ENCODE data around the gene OTUB1. TPM values are rescaled to one million over a fixed set of nuclear protein-coding genes. Genes with fewer than 3 reads are reported as not detected.

Gene OTUB1
- total RNA-seq, 1 donor from 2014 or later, result 51.3 TPM

DNA sequence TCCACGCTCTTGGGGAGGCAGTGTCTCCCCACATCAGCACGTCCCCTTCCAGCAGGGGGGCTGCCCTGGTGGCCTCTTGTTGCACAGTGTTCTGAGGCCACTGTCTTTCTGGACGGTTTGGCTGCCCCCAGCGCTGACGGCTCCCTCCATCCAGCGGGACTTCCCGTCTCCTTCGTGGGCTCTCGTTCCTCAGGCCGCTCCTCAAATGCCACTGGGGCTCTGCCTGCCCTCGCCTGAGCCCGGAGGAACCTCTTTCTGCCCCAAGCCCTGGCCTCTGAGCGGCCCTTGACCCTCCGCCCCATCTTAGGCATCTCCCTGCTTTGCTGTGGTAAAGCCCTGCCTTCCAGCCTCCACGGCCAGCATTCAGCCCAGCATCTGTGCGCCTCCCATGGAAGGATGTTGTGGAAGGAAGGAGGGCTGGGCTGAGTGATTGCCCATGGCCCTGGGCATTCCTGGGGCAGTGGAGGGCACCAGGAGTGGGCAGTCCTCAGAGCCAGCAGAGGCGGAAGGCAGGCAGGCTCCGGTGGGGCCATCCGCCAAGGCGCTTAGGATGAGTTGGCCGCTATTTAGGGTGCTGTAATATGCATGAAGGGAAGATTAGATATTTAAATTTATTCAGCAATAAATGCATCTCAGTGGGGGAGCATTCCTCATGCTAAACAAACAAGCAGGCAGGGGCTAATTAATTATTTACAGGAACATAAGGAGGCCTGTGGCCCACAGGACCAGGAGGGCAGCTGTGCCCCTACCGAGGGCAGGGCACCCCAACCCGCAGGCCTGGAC is 17.8 kb downstream of the OTUB1 start:
- DNase-seq (ENCODE audit: low spot score), result no peak
- H3K27ac ChIP-seq, result no peak overlapping the region
- Mint-ChIP-seq H3K4me3 (no peak overlapping the region), H3K4me1 (peaks cover 30% of the 10 kb centered on the region), H3K9me3 (no peaks in the 10 kb centered on the region), H3K27me3 (ENCODE audit: insufficient read depth, low read depth) (peaks cover 11% of the 10 kb centered on the region), H3K27ac (no peak overlapping the region), H3K36me3 (no peaks in the 10 kb centered on the region)
- no peaks in the 10 kb centered on the region for H3K36me3 ChIP-seq
- no peak overlapping the region for H2AFZ ChIP-seq (replicated peaks)
- no peak for TF ChIP-seq CTCF (IDR thresholded peaks at IDR 0.05)
- TF ChIP-seq EZH2phosphoT487 (IDR thresholded peaks at IDR 0.05), result no peak
- no peak for TF ChIP-seq EZH2 (IDR thresholded peaks at IDR 0.05)
- peaks cover 77% of the 10 kb centered on the region for H3K27me3 ChIP-seq
- H4K20me1 ChIP-seq (ENCODE audit: low read depth), result peaks cover 66% of the 10 kb centered on the region
- H3K9me3 ChIP-seq (ENCODE audit: low read depth), result no peaks in the 10 kb centered on the region
- peaks cover 27% of the 10 kb centered on the region for H3K4me1 ChIP-seq
- no peak overlapping the region for H3K9ac ChIP-seq
- H3K79me2 ChIP-seq (ENCODE audit: low read depth), result no peaks in the 10 kb centered on the region
- H3K4me2 ChIP-seq, result no peak overlapping the region
- H3K4me3 ChIP-seq, result no peak overlapping the region
- peaks cover 61% of the 10 kb centered on the region for H3F3A ChIP-seq (ENCODE audit: low read depth)

DNA sequence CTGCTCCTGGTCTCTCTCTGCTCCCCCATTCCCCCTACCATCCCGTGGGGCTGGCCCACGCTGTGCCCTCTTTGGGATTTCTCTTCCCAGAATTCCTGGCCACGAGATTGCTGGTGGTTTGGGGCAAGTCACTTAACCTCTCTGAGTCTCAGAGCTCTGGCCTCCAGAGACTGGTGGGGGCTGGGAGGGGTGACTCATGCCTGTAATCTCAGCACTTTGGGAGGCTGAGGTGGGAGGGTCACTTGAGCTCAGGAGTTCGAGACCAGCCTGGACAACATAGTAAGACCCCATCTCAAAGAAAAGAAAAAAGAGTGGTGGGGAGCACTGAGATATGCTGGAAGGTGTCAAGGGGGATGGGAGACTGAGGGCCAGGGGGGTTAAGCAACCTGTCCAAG is 18.3 kb downstream of the OTUB1 start:
- H4K20me1 ChIP-seq (ENCODE audit: low read depth), result peaks cover 60% of the 10 kb centered on the region
- no peaks in the 10 kb centered on the region for H3K36me3 Mint-ChIP-seq
- H3K27me3 Mint-ChIP-seq (ENCODE audit: insufficient read depth, low read depth), result peaks cover 11% of the 10 kb centered on the region
- TF ChIP-seq EZH2 (IDR thresholded peaks at IDR 0.05) (no peak), CTCF (IDR thresholded peaks at IDR 0.05) (no peak)
- H3K9me3 Mint-ChIP-seq, result no peaks in the 10 kb centered on the region
- no peak for DNase-seq (ENCODE audit: low spot score)
- H3K27ac ChIP-seq, result no peak overlapping the region
- no peak overlapping the region for H2AFZ ChIP-seq (replicated peaks)
- H3K9me3 ChIP-seq (ENCODE audit: low read depth), result no peaks in the 10 kb centered on the region
- no peaks in the 10 kb centered on the region for H3K79me2 ChIP-seq (ENCODE audit: low read depth)
- H3K4me3 ChIP-seq, result no peak overlapping the region
- no peak overlapping the region for H3K27ac Mint-ChIP-seq
- no peak overlapping the region for H3K4me3 Mint-ChIP-seq
- peaks cover 77% of the 10 kb centered on the region for H3K27me3 ChIP-seq
- peaks cover 55% of the 10 kb centered on the region for H3F3A ChIP-seq (ENCODE audit: low read depth)
- peaks cover 31% of the 10 kb centered on the region for H3K4me1 Mint-ChIP-seq
- no peak overlapping the region for H3K9ac ChIP-seq
- no peaks in the 10 kb centered on the region for H3K36me3 ChIP-seq
- peaks cover 22% of the 10 kb centered on the region for H3K4me1 ChIP-seq
- no peak overlapping the region for H3K4me2 ChIP-seq

DNA sequence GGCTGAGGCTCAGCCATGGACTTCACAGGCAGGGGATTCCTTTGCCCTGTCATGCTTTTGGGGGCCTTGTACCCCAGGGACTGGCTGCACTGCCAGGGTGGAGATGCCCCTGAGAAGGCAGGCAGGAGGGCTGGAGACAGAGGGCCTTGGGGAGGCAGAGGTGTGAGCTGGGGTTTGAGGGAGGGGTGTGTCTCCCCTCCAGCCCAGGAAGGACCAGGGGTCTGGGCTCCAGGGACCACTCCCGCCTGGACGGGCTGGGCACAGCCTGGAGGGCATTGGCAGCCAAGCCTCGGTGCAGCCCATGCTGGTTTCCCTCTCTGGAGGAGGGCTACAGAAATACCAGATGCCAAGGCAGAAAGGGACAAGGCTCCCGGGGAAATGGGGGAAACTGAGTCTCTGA is 19.5 kb downstream of the OTUB1 start:
- Histone ChIP-seq H2AFZ (replicated peaks) (no peak overlapping the region), H3K27me3 (peaks cover 74% of the 10 kb centered on the region), H3K4me2 (no peak overlapping the region), H3F3A (ENCODE audit: low read depth) (peaks cover 46% of the 10 kb centered on the region), H3K9me3 (ENCODE audit: low read depth) (no peaks in the 10 kb centered on the region), H3K27ac (no peak overlapping the region), H3K4me3 (no peak overlapping the region), H3K4me1 (peaks cover 15% of the 10 kb centered on the region), H3K36me3 (no peaks in the 10 kb centered on the region), H3K9ac (no peak overlapping the region), H3K79me2 (ENCODE audit: low read depth) (no peaks in the 10 kb centered on the region), H4K20me1 (ENCODE audit: low read depth) (peaks cover 52% of the 10 kb centered on the region)
- DNase-seq (ENCODE audit: low spot score), result no peak
- peaks cover under 1% of the 10 kb centered on the region for H3K9me3 Mint-ChIP-seq
- H3K4me1 Mint-ChIP-seq, result peaks cover 31% of the 10 kb centered on the region
- no peak for TF ChIP-seq CTCF (IDR thresholded peaks at IDR 0.05)
- no peak for TF ChIP-seq EZH2 (IDR thresholded peaks at IDR 0.05)
- TF ChIP-seq EZH2phosphoT487 (IDR thresholded peaks at IDR 0.05), result no peak
- no peak overlapping the region for H3K4me3 Mint-ChIP-seq
- H3K36me3 Mint-ChIP-seq, result no peaks in the 10 kb centered on the region
- peak overlapping the region; percentile 50 for H3K27ac Mint-ChIP-seq
- H3K27me3 Mint-ChIP-seq (ENCODE audit: insufficient read depth, low read depth), result peaks cover 11% of the 10 kb centered on the region
